ENCODE results near the gene SYT2. TPM values are rescaled to one million over a fixed set of nuclear protein-coding genes. Genes with fewer than 3 reads are reported as not detected.

Gene SYT2
- total and polyA plus RNA-seq, 10 of the 15 experiments (the other 5 are each of a cell fraction or from before 2014, with no cell fraction given) = not detected

DNA sequence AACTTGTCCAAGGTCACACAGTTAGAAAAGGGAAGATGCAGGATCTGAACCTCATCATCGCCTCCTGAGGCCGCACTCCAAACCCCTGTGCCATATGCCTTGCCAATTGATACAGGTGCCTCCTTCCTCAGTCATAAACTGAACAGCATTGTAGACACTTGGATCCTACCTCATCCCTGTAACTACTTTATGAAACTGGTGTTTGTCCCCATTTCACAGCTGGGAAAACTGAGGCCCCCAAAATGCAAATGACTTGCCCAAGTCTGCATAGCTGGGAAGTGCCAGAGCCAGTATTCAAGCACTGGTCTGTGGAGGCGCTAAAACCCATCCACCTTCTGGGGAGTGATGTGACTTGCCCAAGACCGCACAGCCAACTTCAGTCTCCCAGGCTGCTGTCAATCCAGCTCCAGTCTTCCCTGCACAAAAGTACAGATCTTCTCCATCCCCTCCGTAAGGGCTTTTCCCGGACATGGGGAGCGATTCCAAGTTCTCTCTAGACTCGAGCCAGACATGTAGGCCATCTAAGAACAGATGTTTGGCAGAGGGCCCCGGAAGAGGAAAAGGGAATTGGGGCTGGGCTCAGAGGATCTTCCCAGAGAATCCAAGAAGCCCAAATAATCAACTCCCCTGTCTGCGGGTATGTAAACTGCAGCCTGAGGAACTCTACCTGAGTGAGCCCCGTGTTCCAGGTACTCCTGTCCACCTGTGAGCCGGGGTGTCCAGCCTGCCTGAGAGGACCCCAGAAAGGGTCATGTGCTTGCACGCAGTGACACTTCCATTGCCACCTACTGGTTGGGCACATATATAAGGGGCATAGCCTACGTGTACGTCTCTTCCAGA is 60.5 kb downstream of the SYT2 start:
- ChIA-PET POLR2A (no interaction called here), CTCF (no interaction called here), SMC1A (ENCODE audit: uncharacterized antibody, unreplicated experiment) (no interaction called here), RAD21 (ENCODE audit: unreplicated experiment) (no interaction called here)
- no peak overlapping the region for H3K4me2 ChIP-seq (ENCODE audit: control insufficient read depth, insufficient read depth)
- intact Hi-C loops (cut with micrococcal nuclease; ENCODE audit: unreplicated experiment) (no loop called here), in situ Hi-C loops (cut with MboI) (no loop called here)
- H3K4me1 ChIP-seq (ENCODE audit: control insufficient read depth, insufficient read depth, low read length) = no peaks in the 10 kb centered on the region
- no peaks in the 10 kb centered on the region for H4K20me1 ChIP-seq (ENCODE audit: control insufficient read depth, insufficient read depth)
- H3K27ac ChIP-seq (ENCODE audit: control insufficient read depth, insufficient read depth) = no peak overlapping the region
- TF ChIP-seq RELA (IDR thresholded peaks at IDR 0.05; ENCODE audit: borderline replicate concordance, partially characterized antibody) (no peak), POLR2A (IDR thresholded peaks at IDR 0.05; ENCODE audit: low read depth, low read length) (no peak)
- no peak for FAIRE-seq
- H3K27me3 ChIP-seq (replicated peaks in 1 of 2; ENCODE audit: control insufficient read depth in 2 of 2, insufficient read depth in 2 of 2, low read length in 1 of 2) = peaks cover 0 to 4% of the 10 kb centered on the region in 2 experiments; a peak in 2 of 4 replicates
- BruUV-seq (replicated peaks) = no TSS peak
- H3K4me3 ChIP-seq = no peak overlapping the region
- H3K9me3 ChIP-seq (replicated peaks; ENCODE audit: control insufficient read depth, insufficient read depth, low read length) = no peaks in the 10 kb centered on the region
- 51% methylated on average over 15 of the region's 15 CpGs for WGBS (ENCODE audit: insufficient coverage, insufficient replicate concordance, low lambda C conversion rate, missing lambda C conversion rate)
- no peak for DNase-seq (ENCODE audit: low read depth, low spot score)
- no peak overlapping the region for H3K9ac ChIP-seq (ENCODE audit: control insufficient read depth, insufficient read depth, low read length)
- no peaks in the 10 kb centered on the region for H3K79me2 ChIP-seq (ENCODE audit: control insufficient read depth, insufficient read depth, low read length)
- no peaks in the 10 kb centered on the region for H3K36me3 ChIP-seq (ENCODE audit: control insufficient read depth in 2 of 2, insufficient read depth in 2 of 2, low read length in 1 of 2)
- no peak overlapping the region for H2AFZ ChIP-seq (ENCODE audit: control insufficient read depth, low read depth, low read length)
- ATAC-seq = no peak

DNA sequence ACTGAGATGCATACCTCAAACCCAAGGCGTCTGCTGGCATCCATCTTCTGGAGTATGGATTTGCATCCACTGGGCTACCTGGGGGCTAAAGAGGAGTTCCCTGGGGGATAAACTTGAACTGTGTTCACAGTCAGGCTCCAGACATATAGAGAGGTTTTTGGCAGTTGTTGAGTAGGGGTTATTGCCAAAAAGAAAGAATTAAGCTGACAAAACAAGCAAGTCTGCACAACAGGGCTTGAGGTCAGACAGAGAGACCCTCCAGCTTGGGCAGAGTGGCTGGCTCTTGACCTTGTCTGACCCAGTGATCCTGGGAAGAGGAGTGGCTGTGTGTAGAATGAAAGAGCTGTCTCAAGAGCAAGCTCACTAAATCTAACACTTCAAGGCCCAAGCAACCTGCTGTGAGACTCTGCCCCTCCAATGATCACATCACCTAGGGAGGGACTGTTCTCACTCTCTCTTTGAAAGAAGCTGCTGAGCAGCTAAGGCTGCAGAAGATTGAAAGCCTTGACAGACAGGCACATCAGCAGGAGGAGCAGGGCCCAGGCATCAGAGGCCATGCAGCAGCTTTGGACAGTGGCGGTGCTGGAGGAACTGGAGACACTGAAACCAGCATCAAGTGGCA is 61.5 kb downstream of the SYT2 start:
- in situ Hi-C loops (cut with MboI) = no loop called here
- TF ChIP-seq TAF1 (IDR thresholded peaks at IDR 0.05; ENCODE audit: borderline replicate concordance, low read depth, low read length) = no peak
- TF ChIP-seq IKZF1 (conservative IDR thresholded peaks at IDR 0.05) = no peak
- TF ChIP-seq LARP7 (IDR thresholded peaks at IDR 0.05) = no peak
- TF ChIP-seq STAT3 (IDR thresholded peaks at IDR 0.05; ENCODE audit: low read depth, low read length) = no peak
- TF ChIP-seq, protein P1, sequence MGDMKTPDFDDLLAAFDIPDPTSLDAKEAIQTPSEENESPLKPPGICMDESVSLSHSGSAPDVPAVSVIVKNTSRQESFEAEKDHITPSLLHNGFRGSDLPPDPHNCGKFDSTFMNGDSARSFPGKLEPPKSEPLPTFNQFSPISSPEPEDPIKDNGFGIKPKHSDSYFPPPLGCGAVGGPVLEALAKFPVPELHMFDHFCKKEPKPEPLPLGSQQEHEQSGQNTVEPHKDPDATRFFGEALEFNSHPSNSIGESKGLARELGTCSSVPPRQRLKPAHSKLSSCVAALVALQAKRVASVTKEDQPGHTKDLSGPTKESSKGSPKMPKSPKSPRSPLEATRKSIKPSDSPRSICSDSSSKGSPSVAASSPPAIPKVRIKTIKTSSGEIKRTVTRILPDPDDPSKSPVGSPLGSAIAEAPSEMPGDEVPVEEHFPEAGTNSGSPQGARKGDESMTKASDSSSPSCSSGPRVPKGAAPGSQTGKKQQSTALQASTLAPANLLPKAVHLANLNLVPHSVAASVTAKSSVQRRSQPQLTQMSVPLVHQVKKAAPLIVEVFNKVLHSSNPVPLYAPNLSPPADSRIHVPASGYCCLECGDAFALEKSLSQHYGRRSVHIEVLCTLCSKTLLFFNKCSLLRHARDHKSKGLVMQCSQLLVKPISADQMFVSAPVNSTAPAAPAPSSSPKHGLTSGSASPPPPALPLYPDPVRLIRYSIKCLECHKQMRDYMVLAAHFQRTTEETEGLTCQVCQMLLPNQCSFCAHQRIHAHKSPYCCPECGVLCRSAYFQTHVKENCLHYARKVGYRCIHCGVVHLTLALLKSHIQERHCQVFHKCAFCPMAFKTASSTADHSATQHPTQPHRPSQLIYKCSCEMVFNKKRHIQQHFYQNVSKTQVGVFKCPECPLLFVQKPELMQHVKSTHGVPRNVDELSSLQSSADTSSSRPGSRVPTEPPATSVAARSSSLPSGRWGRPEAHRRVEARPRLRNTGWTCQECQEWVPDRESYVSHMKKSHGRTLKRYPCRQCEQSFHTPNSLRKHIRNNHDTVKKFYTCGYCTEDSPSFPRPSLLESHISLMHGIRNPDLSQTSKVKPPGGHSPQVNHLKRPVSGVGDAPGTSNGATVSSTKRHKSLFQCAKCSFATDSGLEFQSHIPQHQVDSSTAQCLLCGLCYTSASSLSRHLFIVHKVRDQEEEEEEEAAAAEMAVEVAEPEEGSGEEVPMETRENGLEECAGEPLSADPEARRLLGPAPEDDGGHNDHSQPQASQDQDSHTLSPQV (IDR thresholded peaks at IDR 0.05) = no peak
- TF ChIP-seq, protein P2, sequence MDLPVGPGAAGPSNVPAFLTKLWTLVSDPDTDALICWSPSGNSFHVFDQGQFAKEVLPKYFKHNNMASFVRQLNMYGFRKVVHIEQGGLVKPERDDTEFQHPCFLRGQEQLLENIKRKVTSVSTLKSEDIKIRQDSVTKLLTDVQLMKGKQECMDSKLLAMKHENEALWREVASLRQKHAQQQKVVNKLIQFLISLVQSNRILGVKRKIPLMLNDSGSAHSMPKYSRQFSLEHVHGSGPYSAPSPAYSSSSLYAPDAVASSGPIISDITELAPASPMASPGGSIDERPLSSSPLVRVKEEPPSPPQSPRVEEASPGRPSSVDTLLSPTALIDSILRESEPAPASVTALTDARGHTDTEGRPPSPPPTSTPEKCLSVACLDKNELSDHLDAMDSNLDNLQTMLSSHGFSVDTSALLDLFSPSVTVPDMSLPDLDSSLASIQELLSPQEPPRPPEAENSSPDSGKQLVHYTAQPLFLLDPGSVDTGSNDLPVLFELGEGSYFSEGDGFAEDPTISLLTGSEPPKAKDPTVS (IDR thresholded peaks at IDR 0.05; ENCODE audit: low read depth, low read length) = no peak
- TF ChIP-seq NR2F1 (conservative IDR thresholded peaks at IDR 0.05) = no peak
- no peak for TF ChIP-seq DPF2 (IDR thresholded peaks at IDR 0.05)

More for the DNA sequence above, 61.5 kb downstream of the SYT2 start:
- Histone ChIP-seq H3K9ac (ENCODE audit: control insufficient read depth, insufficient read depth, low read length) (no peak overlapping the region), H3K36me3 (ENCODE audit: control insufficient read depth in 2 of 2, insufficient read depth in 2 of 2, low read length in 1 of 2) (no peaks in the 10 kb centered on the region), H2AFZ (ENCODE audit: control insufficient read depth, low read depth, low read length) (no peak overlapping the region), H3K79me2 (ENCODE audit: control insufficient read depth, insufficient read depth, low read length) (no peaks in the 10 kb centered on the region), H3K27me3 (replicated peaks in 1 of 2; ENCODE audit: control insufficient read depth in 2 of 2, insufficient read depth in 2 of 2, low read length in 1 of 2) (peaks cover 4 to 11% of the 10 kb centered on the region in 2 experiments), H3K27ac (ENCODE audit: control insufficient read depth, insufficient read depth) (no peak overlapping the region), H3K9me3 (replicated peaks; ENCODE audit: control insufficient read depth, insufficient read depth, low read length) (no peaks in the 10 kb centered on the region; the same call in 2 of the 3 replicates), H3K4me1 (ENCODE audit: control insufficient read depth, insufficient read depth, low read length) (no peaks in the 10 kb centered on the region), H3K4me2 (ENCODE audit: control insufficient read depth, insufficient read depth) (no peak overlapping the region), H3K4me3 (no peak overlapping the region), H4K20me1 (ENCODE audit: control insufficient read depth, insufficient read depth) (no peaks in the 10 kb centered on the region)
- WGBS (ENCODE audit: insufficient coverage, insufficient replicate concordance, low lambda C conversion rate, missing lambda C conversion rate) = 30% methylated on average over 2 of the region's 2 CpGs
- FAIRE-seq (no peak), ATAC-seq (no peak), DNase-seq (ENCODE audit: low read depth, low spot score) (no peak)
- ChIA-PET RAD21 (ENCODE audit: unreplicated experiment) (no interaction called here), POLR2A (no interaction called here), SMC1A (ENCODE audit: uncharacterized antibody, unreplicated experiment) (no interaction called here), CTCF (interaction anchor here (1.3 kb wide), 1 partner anchor 28 kb away, joined by 3 read pairs; no protein-coding TSS in a partner anchor)
- BruUV-seq (replicated peaks) = no TSS peak
- intact Hi-C loops (cut with micrococcal nuclease; ENCODE audit: unreplicated experiment) = no loop called here
